ENCODE results near the gene PDSS2. TPM values are rescaled to one million over a fixed set of nuclear protein-coding genes. Genes with fewer than 3 reads are reported as not detected.
A peak's percentile ranks its signal among the peaks of the same experiment; 100 is the strongest.

The PDSS2 gene
- total RNA-seq, 1 experiment from 2014 or later: 12.1 TPM

GRCh38 chr6:107187630-107188029 is 271.7 kb downstream of the PDSS2 start:
- H3K27ac Mint-ChIP-seq: peak overlapping the region in 2 of 3 experiments; percentile 5 to 27; a peak in 1 of 7 replicates
- H2BK12ac ChIP-seq (ENCODE audit: insufficient read length, low read depth, low read length): no peak overlapping the region
- no peak overlapping the region for H2BK15ac ChIP-seq (ENCODE audit: low read depth, low read length)
- DNase-seq: no peak
- H3K56ac ChIP-seq (ENCODE audit: insufficient read length, low read depth, low read length): no peak overlapping the region
- no peak overlapping the region for H2BK5ac ChIP-seq (ENCODE audit: insufficient read length, low read length)
- no peak overlapping the region for H3K27ac ChIP-seq (ENCODE audit: insufficient read length, low read depth, low read length)
- no peak overlapping the region for H2AFZ ChIP-seq (ENCODE audit: low read length)
- no peak overlapping the region; a peak in 1 of 5 replicates for H3K4me3 Mint-ChIP-seq
- no peaks in the 10 kb centered on the region for H3K27me3 ChIP-seq (ENCODE audit: insufficient read depth, low read length)
- no peak overlapping the region for H3K4ac ChIP-seq (ENCODE audit: low read depth, low read length)
- no peak overlapping the region for H2AK5ac ChIP-seq (ENCODE audit: insufficient read length, low read length)
- H2BK120ac ChIP-seq (ENCODE audit: low read depth, low read length, poor library complexity, severe bottlenecking): no peak overlapping the region
- H3K79me1 ChIP-seq (ENCODE audit: insufficient read depth, low read depth, low read length, poor library complexity, severe bottlenecking): no peaks in the 10 kb centered on the region
- H3K4me1 ChIP-seq (ENCODE audit: insufficient read depth, low read length): no peaks in the 10 kb centered on the region
- peaks cover 0 to 2% of the 10 kb centered on the region in 2 experiments; a peak in 1 of 4 replicates for H3K4me1 Mint-ChIP-seq
- peaks cover 0 to 4% (median 0%) of the 10 kb centered on the region in 3 experiments; a peak in 2 of 7 replicates for H3K36me3 Mint-ChIP-seq (ENCODE audit: insufficient read depth in 1 of 3, low read depth in 3 of 3)
- TF ChIP-seq, protein P1, sequence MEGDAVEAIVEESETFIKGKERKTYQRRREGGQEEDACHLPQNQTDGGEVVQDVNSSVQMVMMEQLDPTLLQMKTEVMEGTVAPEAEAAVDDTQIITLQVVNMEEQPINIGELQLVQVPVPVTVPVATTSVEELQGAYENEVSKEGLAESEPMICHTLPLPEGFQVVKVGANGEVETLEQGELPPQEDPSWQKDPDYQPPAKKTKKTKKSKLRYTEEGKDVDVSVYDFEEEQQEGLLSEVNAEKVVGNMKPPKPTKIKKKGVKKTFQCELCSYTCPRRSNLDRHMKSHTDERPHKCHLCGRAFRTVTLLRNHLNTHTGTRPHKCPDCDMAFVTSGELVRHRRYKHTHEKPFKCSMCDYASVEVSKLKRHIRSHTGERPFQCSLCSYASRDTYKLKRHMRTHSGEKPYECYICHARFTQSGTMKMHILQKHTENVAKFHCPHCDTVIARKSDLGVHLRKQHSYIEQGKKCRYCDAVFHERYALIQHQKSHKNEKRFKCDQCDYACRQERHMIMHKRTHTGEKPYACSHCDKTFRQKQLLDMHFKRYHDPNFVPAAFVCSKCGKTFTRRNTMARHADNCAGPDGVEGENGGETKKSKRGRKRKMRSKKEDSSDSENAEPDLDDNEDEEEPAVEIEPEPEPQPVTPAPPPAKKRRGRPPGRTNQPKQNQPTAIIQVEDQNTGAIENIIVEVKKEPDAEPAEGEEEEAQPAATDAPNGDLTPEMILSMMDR (conservative IDR thresholded peaks at IDR 0.05): no peak
- no peak overlapping the region for H4K8ac ChIP-seq (replicated peaks; ENCODE audit: insufficient read length, low read depth, low read length)
- no peak overlapping the region for H3K18ac ChIP-seq (ENCODE audit: insufficient read length, low read depth, low read length)
- H3T11ph ChIP-seq (ENCODE audit: low read length): no peak overlapping the region
- no peak overlapping the region for H3K4me2 ChIP-seq (ENCODE audit: insufficient read depth, insufficient read length, low read length)
- no peaks in the 10 kb centered on the region for H3K9me3 Mint-ChIP-seq
- no peaks in the 10 kb centered on the region for H4K20me1 ChIP-seq (ENCODE audit: control insufficient read depth, insufficient read depth, insufficient read length)
- no peak overlapping the region for H4K5ac ChIP-seq (ENCODE audit: insufficient read length, low read depth, low read length)
- H3K9ac ChIP-seq (ENCODE audit: extremely low read depth, insufficient read length, low read length): no peak overlapping the region
- no peak overlapping the region for H3K23ac ChIP-seq (ENCODE audit: insufficient read length, low read depth, low read length)
- H3K27me3 Mint-ChIP-seq (ENCODE audit: low read depth): no peaks in the 10 kb centered on the region
- no peak overlapping the region for H4K91ac ChIP-seq (ENCODE audit: insufficient read length, low read depth, low read length)
- no CpG with 5 or more reads among the region's 6 CpGs for WGBS (ENCODE audit: extremely low coverage, insufficient read length, low lambda C conversion rate)
- H3K9me3 ChIP-seq (ENCODE audit: control insufficient read depth, low read depth, low read length): no peaks in the 10 kb centered on the region
- no peak overlapping the region for H2BK20ac ChIP-seq (ENCODE audit: low read depth, low read length, poor library complexity, severe bottlenecking)
- no peaks in the 10 kb centered on the region for H3K23me2 ChIP-seq (ENCODE audit: insufficient read length, low read depth, low read length, poor library complexity, severe bottlenecking)
- H3K79me2 ChIP-seq (ENCODE audit: insufficient read depth, low read length): no peaks in the 10 kb centered on the region
- no peak overlapping the region for H3K14ac ChIP-seq (ENCODE audit: insufficient read depth, low read length)
